GM08714 (cell line): Measurements from ENCODE around the gene CBLC.

Experiments used
- H3K4me3 ChIP-seq: fragments of 200-500 bp; sonication (Bioruptor generic); 2 replicates; pipeline ENCODE4 v1.5.1; 2014; ENCODE audit warnings: mild to moderate bottlenecking, low read length, inconsistent platforms
- ZNF274 ChIP-seq: IDR thresholded peaks from 2 replicates; pipeline ENCODE4 v1.6.1; 2012; ENCODE audit warnings: mild to moderate bottlenecking, low read depth, low read length

The CBLC gene

GRCh38 chr19:44847144-44848035 is 69.7 kb downstream of the CBLC start:
- no peak for TF ChIP-seq ZNF274
- H3K4me3 ChIP-seq: peak overlapping the region; percentile 6; the same call in 1 of the 2 replicates

DNA sequence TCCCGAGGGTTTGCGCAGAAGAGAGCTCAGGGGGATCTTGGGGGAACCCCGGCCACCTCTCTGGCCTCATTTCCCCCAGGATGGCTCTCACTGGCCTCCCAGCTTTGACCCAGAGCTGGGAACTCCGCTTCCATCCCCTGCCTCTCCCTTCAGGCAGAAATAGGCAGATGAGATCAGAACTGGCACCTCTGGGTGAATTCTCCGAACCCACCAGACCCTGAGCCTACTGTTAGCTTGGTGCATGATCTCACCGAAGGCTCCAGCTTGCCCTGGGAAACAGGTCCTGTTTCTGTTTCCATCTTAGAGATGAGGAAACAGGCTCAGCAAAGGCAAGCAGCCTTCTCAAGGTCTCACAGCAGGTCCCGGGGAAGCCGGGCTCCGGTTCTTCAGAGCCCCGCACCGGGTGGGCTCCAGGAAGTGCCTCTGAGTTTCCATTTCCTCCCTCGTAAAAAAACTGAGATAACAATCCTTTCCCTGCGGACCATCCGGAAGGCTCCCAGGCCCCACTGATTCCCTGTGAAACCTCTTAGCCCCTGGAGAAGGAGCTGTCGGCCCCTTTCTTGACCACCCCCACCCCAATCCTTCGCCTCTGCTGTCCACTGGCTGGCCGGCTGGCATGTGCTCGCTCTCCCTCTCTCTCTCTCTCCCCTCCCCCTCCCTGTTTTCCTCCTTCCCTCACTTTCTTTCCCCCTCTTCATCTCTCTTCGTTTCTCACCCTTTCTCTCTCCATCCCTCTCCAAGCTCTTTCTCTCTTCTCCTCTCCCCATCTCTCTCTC is 70.5 kb downstream of the CBLC start:
- no peak overlapping the region for H3K4me3 ChIP-seq
- TF ChIP-seq ZNF274: no peak

- no peak for TF ChIP-seq ZNF274
- H3K4me3 ChIP-seq: no peak overlapping the region
These were observed 71.2 kb downstream of the CBLC start for GRCh38 chr19:44848812-44849447.
